WTC11 (cell line): Measurements from ENCODE around the gene OR10J4.

Experiments used
- CREB1 ChIP-seq: sonication (generic); formaldehyde crosslinking; IDR thresholded peaks from 2 replicates; pipeline ENCODE4 v1.8.0; 2023; ENCODE audit warnings: mild to moderate bottlenecking, missing genetic modification reagents
- FOXK1 ChIP-seq: sonication (generic); formaldehyde crosslinking; IDR thresholded peaks from 2 replicates; pipeline ENCODE4 v1.8.0; 2022; ENCODE audit warnings: mild to moderate bottlenecking, moderate library complexity, missing genetic modification reagents
- HMGXB4 ChIP-seq: sonication (generic); formaldehyde crosslinking; IDR thresholded peaks from 2 replicates; pipeline ENCODE4 v1.8.1; 2023; ENCODE audit warnings: mild to moderate bottlenecking, moderate library complexity, missing genetic modification reagents
- NR3C1 ChIP-seq: sonication (generic); formaldehyde crosslinking; conservative IDR thresholded peaks from 2 replicates; pipeline ENCODE4 v1.8.1; 2023; ENCODE audit warnings: low read depth, mild to moderate bottlenecking, missing genetic modification reagents
- RELA ChIP-seq: sonication (generic); formaldehyde crosslinking; IDR thresholded peaks from 2 replicates; pipeline ENCODE4 v1.8.1; 2022; ENCODE audit warnings: missing genetic modification reagents, mild to moderate bottlenecking, borderline replicate concordance
- SMAD4 ChIP-seq: sonication (generic); formaldehyde crosslinking; IDR thresholded peaks from 2 replicates; pipeline ENCODE4 v1.8.0; 2022; ENCODE audit warnings: mild to moderate bottlenecking, missing genetic modification reagents
- TP53 ChIP-seq: sonication (generic); formaldehyde crosslinking; IDR thresholded peaks from 2 replicates; pipeline ENCODE4 v1.8.1; 2023; ENCODE audit warnings: mild to moderate bottlenecking, missing genetic modification reagents
- ZNF317 ChIP-seq: sonication (generic); formaldehyde crosslinking; IDR thresholded peaks from 2 replicates; pipeline ENCODE4 v1.8.1; 2023; ENCODE audit warnings: low read depth, mild to moderate bottlenecking, moderate library complexity, missing genetic modification reagents, borderline replicate concordance
- ZNF423 ChIP-seq: fragments of 250-450 bp; sonication (Bioruptor Pico); IDR thresholded peaks from 2 replicates; pipeline ENCODE4 v2.1.2; 2022; ENCODE audit warnings: mild to moderate bottlenecking, moderate library complexity
- TF ChIP-seq, protein P1 (sequence below): fragments of 200-600 bp; IDR thresholded peaks from 2 replicates; pipeline ENCODE4 v1.8.0; 2022; ENCODE audit warnings: antibody characterized with exemption
- TF ChIP-seq, protein P2 (sequence below): sonication (generic); formaldehyde crosslinking; IDR thresholded peaks from 2 replicates; pipeline ENCODE4 v1.8.1; 2023; ENCODE audit warnings: mild to moderate bottlenecking, missing genetic modification reagents, moderate library complexity
- TF ChIP-seq, protein P3 (sequence below): sonication (generic); formaldehyde crosslinking; IDR thresholded peaks from 2 replicates; pipeline ENCODE4 v1.8.1; 2022; ENCODE audit warnings: mild to moderate bottlenecking, moderate library complexity, missing genetic modification reagents
- TF ChIP-seq, protein P4 (sequence below): sonication (generic); formaldehyde crosslinking; IDR thresholded peaks from 2 replicates; pipeline ENCODE4 v1.8.0; 2022; ENCODE audit warnings: mild to moderate bottlenecking, missing genetic modification reagents

DNA sequence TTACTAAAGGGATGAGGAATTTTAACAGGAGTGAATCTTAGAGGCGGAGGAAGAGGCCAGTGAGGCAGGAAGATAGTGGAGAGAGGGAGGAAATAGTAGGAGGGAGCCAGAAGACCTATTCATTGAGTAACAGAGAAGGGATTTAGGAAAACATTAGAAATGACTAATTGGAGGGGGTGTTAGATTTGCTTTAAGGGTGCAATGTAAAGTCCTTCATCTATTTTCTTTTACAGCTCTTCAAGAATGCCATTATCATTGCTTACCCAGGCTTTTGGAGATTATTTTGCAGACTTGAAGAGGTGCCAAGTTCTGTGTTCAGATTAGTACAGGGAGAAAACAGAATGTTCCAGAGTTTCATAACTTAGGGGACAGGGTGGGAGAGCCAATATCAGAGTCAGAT, 41.3 kb downstream of the OR10J4 start:
- TF ChIP-seq, protein P1, sequence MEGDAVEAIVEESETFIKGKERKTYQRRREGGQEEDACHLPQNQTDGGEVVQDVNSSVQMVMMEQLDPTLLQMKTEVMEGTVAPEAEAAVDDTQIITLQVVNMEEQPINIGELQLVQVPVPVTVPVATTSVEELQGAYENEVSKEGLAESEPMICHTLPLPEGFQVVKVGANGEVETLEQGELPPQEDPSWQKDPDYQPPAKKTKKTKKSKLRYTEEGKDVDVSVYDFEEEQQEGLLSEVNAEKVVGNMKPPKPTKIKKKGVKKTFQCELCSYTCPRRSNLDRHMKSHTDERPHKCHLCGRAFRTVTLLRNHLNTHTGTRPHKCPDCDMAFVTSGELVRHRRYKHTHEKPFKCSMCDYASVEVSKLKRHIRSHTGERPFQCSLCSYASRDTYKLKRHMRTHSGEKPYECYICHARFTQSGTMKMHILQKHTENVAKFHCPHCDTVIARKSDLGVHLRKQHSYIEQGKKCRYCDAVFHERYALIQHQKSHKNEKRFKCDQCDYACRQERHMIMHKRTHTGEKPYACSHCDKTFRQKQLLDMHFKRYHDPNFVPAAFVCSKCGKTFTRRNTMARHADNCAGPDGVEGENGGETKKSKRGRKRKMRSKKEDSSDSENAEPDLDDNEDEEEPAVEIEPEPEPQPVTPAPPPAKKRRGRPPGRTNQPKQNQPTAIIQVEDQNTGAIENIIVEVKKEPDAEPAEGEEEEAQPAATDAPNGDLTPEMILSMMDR = no peak
- TF ChIP-seq RELA (CRISPR knock-in tag) = no peak
- TF ChIP-seq CREB1 (CRISPR knock-in tag) = no peak
- TF ChIP-seq, protein P2, sequence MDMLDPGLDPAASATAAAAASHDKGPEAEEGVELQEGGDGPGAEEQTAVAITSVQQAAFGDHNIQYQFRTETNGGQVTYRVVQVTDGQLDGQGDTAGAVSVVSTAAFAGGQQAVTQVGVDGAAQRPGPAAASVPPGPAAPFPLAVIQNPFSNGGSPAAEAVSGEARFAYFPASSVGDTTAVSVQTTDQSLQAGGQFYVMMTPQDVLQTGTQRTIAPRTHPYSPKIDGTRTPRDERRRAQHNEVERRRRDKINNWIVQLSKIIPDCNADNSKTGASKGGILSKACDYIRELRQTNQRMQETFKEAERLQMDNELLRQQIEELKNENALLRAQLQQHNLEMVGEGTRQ (CRISPR knock-in tag) = no peak
- TF ChIP-seq SMAD4 (CRISPR knock-in tag) = no peak
- TF ChIP-seq ZNF317 (CRISPR knock-in tag) = no peak
- TF ChIP-seq, protein P3, sequence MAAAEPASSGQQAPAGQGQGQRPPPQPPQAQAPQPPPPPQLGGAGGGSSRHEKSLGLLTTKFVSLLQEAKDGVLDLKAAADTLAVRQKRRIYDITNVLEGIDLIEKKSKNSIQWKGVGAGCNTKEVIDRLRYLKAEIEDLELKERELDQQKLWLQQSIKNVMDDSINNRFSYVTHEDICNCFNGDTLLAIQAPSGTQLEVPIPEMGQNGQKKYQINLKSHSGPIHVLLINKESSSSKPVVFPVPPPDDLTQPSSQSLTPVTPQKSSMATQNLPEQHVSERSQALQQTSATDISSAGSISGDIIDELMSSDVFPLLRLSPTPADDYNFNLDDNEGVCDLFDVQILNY (CRISPR knock-in tag) = no peak
- TF ChIP-seq, protein P4, sequence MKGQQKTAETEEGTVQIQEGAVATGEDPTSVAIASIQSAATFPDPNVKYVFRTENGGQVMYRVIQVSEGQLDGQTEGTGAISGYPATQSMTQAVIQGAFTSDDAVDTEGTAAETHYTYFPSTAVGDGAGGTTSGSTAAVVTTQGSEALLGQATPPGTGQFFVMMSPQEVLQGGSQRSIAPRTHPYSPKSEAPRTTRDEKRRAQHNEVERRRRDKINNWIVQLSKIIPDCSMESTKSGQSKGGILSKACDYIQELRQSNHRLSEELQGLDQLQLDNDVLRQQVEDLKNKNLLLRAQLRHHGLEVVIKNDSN (CRISPR knock-in tag) = no peak
- TF ChIP-seq NR3C1 (CRISPR knock-in tag) = no peak
- no peak for TF ChIP-seq TP53
- no peak for TF ChIP-seq ZNF423 (CRISPR knock-in tag)
- TF ChIP-seq HMGXB4 (CRISPR knock-in tag) = no peak
- no peak for TF ChIP-seq FOXK1 (CRISPR knock-in tag)
